ENCODE data around the gene MCC.

GRCh38 chr5:113119246-113119924, 368.9 kb downstream of the MCC start:
- TF ChIP-seq CTCF (IDR thresholded peaks at IDR 0.05) (no peak), POLR2A (IDR thresholded peaks at IDR 0.05) (no peak)

All from ovary (tissue), 3 donors.